ENCODE data around the gene ZDHHC14. TPM values are rescaled to one million over a fixed set of nuclear protein-coding genes. Genes with fewer than 3 reads are reported as not detected.

Gene ZDHHC14
- total RNA-seq, 4 donors from 2014 or later = 11.4 to 20.8 (median 15.6) TPM

DNA sequence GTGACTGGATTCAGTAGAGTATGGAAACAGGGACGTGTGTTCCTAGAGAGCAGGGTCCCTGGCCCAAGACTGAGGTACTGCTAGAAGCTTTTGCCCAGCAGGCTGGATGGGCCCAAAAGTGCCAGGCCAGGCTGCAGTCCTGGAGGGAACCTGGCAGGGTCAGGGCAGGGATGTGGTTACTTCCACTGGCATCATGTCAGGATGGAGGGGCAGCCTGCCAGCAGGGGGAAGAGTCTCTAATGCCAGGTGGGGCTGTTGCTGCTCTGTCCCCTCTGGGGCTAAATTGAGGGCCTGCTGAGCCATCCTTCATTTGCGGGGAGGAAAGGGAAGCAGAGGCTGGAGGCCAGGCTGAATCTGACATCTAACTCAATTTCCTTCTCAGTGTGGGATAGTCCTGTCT is 17.2 kb downstream of the ZDHHC14 start:
- Histone ChIP-seq H3K4me3 (no peak overlapping the region), H3K27me3 (no peaks in the 10 kb centered on the region), H3K4me1 (peaks cover 0 to 7% (median 2%) of the 10 kb centered on the region in 4 donors), H3K9me3 (no peaks in the 10 kb centered on the region), H3K36me3 (peaks cover 0 to 3% (median 0%) of the 10 kb centered on the region in 3 donors), H3K27ac (no peak overlapping the region)
- 40 to 47% methylated on average over 2 of the region's 2 CpGs for WGBS, 2 donors
- DNase-seq (ENCODE audit: low spot score in 2 of 2) = no peak
- TF ChIP-seq EP300 (IDR thresholded peaks at IDR 0.05) (no peak), POLR2A (IDR thresholded peaks at IDR 0.05) (no peak), CTCF (IDR thresholded peaks at IDR 0.05) (no peak)

DNA sequence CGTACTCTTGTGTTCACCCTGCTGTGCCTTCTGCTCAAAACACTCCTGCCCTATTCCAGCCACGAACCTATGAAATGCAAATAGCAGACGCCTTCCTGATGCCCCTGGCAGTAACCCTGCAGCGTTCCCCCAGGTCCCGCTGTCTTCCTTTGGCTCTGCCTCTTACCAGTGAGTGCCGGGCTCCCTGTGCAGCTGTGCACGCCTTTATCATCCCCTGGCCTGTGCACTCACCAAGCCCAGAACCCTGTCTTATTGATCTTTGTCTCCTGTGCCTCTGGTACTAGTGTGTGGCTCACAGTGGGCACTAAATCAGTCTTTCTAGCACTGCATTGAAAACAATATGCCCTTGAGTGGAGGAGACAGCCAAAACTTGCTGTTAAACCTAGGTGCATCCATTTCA is 19.7 kb downstream of the ZDHHC14 start:
- TF ChIP-seq CTCF (IDR thresholded peaks at IDR 0.05) (no peak), POLR2A (IDR thresholded peaks at IDR 0.05) (no peak), EP300 (IDR thresholded peaks at IDR 0.05) (no peak)
- Histone ChIP-seq H3K36me3 (peaks cover 0 to 3% (median 0%) of the 10 kb centered on the region in 3 donors), H3K9me3 (no peaks in the 10 kb centered on the region), H3K27ac (no peak overlapping the region), H3K4me1 (no peaks in the 10 kb centered on the region), H3K4me3 (no peak overlapping the region), H3K27me3 (no peaks in the 10 kb centered on the region)
- no peak for DNase-seq (ENCODE audit: low spot score in 2 of 2)
- WGBS, 2 donors = 76 to 84% methylated on average over 7 of the region's 7 CpGs

DNA sequence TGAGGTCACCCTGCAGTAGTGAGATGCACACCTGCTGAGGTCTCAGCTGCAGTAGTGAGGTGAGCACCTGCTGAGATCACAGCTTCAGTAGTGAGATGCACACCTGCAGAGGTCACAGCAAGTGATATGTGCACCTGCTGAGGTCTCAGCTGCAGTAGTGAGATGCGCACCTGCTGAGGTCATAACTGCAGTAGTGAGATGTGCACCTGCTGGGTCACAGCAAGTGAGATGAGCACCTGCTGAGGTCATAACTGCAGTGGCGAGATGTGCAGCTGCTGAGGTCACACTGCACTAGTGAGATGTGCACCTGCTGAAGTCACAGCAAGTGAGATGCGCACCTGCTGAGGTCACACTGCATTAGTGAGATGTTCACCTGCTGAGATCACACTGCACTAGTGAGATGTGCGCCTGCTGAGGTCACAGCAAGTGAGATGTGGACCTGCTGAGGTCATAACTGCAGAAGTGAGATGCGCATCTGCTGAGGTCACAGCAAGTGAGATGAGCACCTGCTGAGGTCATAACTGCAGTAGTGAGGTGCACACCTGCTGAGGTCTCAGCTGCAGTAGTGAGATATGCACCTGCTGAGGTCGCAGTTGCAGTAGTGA is 20.8 kb downstream of the ZDHHC14 start:
- H3K9me3 ChIP-seq = no peaks in the 10 kb centered on the region
- no peak for TF ChIP-seq CTCF (IDR thresholded peaks at IDR 0.05)
- TF ChIP-seq EP300 (IDR thresholded peaks at IDR 0.05) = no peak
- no peak overlapping the region for H3K4me3 ChIP-seq
- 90 to 98% methylated on average over 6 of the region's 6 CpGs for WGBS, 2 donors
- no peak for DNase-seq (ENCODE audit: low spot score in 2 of 2)
- no peak overlapping the region for H3K27ac ChIP-seq
- H3K27me3 ChIP-seq = no peaks in the 10 kb centered on the region
- H3K4me1 ChIP-seq = no peaks in the 10 kb centered on the region
- peaks cover 0 to 3% (median 0%) of the 10 kb centered on the region in 3 donors for H3K36me3 ChIP-seq

GRCh38 chr6:157402996-157403685 is 22.2 kb downstream of the ZDHHC14 start:
- no peak for DNase-seq (ENCODE audit: low spot score in 2 of 2)
- no peaks in the 10 kb centered on the region for H3K27me3 ChIP-seq
- no peak overlapping the region for H3K4me3 ChIP-seq
- TF ChIP-seq EP300 (IDR thresholded peaks at IDR 0.05) (no peak), POLR2A (IDR thresholded peaks at IDR 0.05) (no peak), CTCF (IDR thresholded peaks at IDR 0.05) (no peak)
- H3K9me3 ChIP-seq = no peaks in the 10 kb centered on the region
- H3K27ac ChIP-seq = no peak overlapping the region
- no peaks in the 10 kb centered on the region for H3K4me1 ChIP-seq
- WGBS, 2 donors = 80 to 81% methylated on average over 3 of the region's 3 CpGs
- H3K36me3 ChIP-seq = peaks cover 0 to 3% (median 0%) of the 10 kb centered on the region in 3 donors

DNA sequence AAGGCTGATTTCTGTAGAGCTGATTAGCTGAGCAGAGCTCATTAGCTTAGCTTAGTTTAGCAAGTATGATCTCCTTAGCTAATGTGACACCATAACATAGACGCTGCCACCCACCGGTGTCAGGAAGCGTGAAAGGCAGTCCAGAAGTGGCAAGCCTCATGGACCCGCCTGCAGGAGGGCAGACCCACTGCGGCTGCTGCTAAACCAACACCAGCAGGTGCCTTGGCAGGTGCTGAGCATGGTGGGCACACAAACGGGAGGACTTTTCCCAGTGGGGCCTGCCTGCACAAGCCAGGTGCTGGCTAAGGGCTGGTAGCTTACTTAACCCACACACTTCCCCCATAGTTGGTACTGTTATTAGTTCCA is 22.7 kb downstream of the ZDHHC14 start:
- Histone ChIP-seq H3K4me1 (no peaks in the 10 kb centered on the region), H3K9me3 (no peaks in the 10 kb centered on the region), H3K27ac (no peak overlapping the region), H3K36me3 (peaks cover 0 to 3% (median 0%) of the 10 kb centered on the region in 3 donors), H3K27me3 (no peaks in the 10 kb centered on the region), H3K4me3 (no peak overlapping the region)
- TF ChIP-seq EP300 (IDR thresholded peaks at IDR 0.05) (no peak), POLR2A (IDR thresholded peaks at IDR 0.05) (no peak), CTCF (IDR thresholded peaks at IDR 0.05) (no peak)
- WGBS, 2 donors = 83 to 87% methylated on average over 6 of the region's 6 CpGs
- DNase-seq (ENCODE audit: low spot score in 2 of 2) = no peak
